Measurements from ENCODE around the gene PLN.
A peak's percentile ranks its signal among the peaks of the same experiment; 100 is the strongest.

PLN gene

DNA sequence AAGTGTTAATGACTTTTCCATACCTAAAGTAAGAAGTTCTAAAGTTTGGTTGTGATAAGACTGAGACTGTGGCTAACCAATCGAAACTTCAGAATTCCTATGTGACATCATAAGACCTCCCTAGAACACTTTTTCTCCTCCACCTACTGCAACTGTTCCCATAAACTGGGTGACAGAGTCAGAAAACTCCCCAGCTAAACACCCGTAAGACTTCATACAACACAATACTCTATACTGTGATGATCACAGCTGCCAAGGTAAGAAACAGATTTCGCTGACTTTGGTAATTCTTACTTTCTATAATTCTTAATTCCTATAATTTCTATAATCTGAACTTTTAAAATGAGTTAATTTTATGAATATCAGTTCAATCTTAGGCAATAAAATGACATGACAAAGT is at the start of gene PLN:
Gene PLN, plus strand, starts transcription at position 161 of the 400 bp plus-strand sequence. CDS start 10,626 bp downstream, outside the sequence.
- DNase-seq: no peak

DNA sequence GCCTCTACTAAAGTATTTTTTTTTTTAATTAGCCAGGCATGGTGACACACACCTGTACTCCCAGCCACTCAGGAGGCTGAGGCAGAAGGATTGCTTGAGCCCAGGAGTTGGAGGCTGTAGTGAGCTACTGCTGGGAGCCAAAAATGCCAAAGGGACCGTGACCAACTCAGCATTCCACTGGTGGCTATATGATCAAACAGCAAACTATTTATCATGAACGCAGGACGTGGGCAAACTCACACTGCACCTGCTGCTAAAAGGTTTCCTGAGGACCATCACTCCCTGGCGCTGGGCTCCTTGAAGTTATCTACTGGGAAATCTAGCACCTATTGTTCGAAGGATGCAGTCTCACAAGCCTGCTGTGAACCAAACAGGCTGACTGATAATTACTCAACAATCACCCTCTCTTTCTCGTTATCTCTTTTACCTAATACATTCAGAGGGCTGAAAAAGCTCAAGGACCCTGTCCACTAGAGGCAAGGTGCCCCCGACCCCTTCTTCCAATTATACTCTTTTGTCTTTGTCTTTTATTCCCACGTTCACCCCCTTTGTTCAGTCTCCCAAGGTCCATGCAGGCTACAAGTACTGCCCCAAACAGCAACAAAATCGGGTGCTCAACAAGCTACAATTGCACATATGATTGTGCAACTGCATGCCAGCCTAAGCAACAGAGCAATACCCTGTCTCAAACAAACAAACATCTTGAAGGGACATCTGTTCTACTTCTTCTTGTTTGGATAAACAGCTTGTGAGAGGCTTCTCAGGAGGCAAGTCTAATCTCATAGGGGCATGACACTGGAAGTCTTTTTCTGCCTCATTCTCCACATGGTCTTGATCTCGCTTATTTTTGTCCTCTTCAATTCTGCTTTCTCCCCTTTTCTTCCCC is 47.7 kb upstream of the PLN start:
- no peak for DNase-seq

DNA sequence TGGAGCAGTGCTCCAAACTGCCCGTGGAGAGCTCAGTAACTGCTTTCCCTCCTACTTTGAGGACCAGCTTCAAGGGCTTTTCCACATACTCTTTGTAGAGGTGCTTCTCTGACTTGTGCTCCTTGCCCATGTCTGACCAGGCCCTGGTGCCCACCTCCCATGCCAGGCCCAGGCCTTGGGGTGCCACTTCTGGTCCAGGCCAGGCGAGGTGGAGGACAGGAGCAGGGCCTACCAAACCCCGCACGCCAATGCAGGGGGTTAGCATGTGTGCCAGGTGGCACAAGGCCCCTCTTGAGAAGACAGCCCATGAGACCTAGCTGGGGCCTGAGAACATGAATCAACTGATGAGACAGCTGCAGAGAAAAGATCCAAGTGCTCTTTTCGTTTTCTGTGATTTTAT is 47.0 kb upstream of the PLN start:
- no peak for DNase-seq

DNA sequence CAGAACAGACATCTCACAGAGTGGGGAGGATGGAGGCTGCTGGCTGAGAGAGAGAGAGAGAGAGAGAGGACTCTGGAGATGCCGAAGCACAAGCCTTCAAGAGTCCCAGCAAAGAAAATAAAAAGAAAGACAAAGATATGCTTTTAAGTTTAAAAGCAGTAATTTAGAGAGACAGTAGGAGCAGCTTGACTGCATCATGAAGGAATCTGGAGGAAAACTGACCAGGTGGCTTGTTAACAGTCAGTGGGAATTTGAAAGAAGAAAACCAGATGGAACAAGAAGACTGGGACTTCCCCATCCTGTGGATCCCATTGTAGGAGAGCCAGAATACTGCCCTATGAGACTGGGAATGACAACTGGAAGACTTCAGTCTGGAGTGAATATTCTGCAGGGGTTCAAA is 46.3 kb upstream of the PLN start:
- DNase-seq: no peak

DNA sequence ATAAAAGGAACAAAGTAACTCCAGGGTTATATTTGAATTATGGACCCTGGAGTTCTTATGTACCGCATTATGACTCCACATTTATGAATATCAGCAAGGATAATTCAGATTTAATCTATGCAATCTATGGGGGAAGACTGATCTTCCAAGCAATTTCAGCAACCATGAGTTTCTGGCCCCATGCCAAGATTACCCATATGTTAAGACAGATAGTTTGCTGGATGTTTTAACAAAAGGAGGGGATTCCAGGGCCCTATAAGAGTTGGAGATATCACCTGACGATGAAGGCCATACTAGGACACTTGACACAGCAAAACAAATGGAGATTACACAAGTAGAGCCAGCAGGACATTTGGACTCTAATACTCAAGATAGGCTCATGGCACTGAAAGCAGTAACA is 45.9 kb upstream of the PLN start:
- no peak for DNase-seq

DNA sequence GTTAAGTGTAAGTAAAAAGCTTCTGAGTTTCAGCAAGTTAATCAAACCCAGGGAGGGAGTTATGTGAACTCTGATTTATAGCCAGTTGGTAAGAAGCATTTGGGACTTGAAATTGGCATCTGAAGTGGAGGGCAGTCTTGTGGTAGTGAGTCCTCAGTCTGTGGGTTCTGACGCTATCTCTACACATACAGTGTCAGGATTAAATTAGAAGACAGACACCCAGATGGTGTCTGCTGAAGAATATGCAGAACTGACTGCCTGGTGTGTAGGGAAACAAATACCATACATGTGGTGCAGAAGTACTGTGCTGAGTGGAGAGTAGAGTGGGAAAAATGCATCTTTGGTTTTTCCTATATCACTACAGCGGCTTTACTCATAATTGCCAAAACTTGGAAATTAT is 43.5 kb upstream of the PLN start:
- no peak for DNase-seq

DNA sequence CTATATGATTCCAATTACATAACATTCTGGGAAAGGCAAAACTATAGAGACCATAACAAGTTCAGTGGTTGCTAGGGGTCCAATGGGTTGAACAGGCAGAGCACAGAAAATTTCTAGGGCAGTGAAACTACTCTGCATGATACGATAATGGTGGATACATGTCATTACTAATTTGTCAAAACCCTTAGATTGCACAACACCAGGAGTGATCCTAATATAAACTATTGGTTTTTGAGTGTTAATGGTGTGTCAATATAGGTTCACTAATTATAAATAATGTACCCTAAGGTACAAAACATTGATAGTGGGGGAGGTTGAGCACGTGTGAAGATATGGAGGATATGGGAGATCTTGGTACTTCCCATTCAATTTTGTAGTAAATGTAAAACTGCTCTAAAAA is 42.4 kb upstream of the PLN start:
- no peak for DNase-seq

DNA sequence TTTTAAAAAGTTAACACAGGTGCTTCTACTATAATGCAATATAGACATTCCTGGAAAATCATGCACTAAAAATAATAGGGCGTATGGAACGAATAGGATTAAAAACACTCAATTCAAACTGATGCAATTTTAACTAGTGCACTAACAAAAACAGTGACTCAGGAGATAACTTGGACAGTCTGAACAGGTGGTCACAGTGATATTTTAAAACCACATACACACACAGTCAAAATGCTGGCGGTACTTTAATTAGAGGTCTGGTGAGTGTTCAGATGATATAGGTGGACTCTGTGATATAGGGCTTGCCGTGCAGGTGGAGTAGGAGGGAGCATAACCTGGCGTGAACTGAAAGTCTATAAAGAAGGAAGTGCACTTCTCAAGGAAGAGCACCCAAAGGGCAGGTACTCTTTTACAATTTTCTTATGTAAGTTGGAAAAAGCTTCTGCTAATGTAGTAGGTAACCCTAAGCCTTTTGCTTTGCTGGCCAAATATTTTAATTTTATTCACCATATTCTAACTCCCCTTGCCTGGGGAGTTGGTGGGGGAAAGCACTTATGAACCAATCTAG is 41.9 kb upstream of the PLN start:
- no peak for DNase-seq

DNA sequence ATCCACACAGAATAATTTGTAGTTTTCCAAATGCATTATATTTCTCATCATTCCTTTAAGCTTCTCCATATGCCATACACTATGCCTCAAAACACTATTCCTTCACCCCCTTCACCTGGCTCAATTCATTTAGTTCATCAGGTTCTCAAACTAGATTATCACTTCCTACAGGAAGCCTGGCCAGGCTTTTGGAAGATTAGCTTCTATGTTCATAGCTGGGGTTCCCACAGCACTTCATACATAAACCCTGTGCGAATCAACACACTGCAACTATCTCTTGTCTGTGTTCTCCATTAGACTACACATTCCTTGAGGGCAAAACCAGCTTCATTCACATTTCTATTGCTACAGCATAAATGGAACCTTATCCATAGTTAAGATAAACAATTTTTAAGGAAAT is 40.5 kb upstream of the PLN start:
- DNase-seq: no peak

DNA sequence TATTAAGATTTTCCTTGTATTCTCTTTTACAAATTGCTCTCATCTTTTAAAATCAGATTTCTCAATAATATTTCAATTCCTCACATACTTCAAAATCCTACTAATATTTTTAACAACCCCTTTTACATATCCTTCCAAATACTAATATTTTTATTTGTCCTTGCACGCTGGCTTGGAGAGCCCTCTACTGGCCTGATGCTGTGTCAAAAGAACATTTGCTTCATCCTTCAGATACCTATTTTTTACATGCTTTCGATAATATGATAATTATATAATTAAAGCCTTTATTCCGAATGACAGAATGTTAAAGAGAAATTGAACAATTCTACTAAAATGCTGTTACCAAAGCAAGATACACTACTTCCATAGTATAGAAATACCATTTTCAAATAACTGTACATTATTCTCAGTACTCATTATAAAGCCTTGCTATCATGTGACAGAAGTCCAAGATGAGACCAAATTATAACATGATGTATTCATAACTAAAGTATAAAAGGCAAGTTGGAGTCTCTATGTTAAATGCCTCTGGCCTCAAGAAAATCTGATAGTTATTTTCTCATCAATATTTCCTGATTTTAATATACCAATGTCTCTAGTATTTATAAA is 39.0 kb upstream of the PLN start:
- DNase-seq: peak; percentile 34 to 39

DNA sequence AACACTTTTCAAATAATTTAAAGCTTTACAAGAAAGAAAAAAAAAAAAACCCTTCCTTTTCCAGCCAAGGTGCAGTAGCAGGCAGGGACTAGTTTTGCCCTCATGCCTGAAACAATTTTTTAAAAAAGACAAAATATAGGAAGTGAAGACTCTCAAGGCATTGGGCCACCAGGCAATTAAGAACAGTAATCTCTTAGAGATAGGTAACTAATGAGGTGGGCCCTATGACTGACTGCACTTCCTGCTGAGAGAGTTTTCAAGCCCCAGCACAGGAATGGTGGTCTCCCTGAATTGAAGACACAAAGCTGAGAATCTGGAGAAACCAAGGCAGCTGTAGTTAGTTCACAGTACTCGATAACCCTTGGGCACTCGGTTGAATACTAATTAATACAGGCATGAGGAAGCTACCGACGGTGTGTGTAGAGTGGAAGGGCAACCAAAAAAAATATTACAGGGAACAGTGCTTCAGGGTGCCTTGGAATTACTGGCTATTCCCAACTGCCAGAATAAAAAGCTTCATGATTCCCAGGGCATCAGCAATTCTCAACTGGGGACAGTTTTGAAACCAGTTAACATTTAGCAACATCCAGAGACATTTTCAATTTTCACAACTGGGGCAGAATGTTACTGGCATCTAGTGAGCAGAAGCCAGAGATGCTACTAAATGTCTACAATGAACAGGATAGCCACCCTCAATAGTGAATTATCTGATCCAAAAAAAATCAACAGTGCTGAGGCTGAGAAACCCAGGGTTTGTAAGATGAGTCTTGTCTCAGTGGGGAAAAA is 36.0 kb upstream of the PLN start:
- no peak for DNase-seq

DNA sequence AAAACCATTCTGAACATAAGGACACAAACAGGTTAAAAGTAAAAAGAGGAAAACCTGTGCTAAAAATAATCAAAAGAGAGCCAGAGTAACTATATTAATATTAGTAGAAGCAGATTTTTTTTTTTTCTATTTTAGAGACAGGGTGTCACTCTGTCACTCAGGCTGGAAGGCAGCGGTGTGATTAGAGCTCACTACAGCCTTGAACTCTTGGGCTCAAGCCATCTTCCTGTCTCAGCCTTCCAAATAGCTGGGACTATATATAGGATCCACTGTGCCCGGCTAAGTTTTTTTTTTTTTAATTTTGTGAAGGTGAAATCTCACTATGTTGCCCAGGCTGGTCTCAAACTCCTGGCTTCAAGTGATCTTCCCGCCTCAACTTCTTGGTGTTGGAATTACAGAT is 33.4 kb upstream of the PLN start:
- no peak for DNase-seq

DNA sequence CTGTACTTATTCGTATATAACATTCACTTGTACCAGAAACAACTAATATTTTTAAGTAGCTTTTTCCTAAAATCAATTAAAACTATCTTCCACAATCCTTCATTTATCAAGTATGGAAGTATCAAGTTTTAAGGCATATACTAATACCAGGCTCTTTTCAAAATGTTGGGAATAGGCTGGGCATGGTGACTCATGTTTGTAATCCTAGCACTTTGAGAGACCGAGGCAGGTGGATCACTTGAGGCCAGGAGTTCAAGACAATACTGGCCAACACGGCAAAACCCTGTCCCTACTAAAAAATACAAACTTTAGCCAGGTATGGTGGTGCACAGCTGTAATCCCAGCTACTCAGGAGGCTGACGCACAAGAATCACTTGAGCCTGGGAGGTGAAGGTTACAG is 25.7 kb upstream of the PLN start:
- no peak for DNase-seq

DNA sequence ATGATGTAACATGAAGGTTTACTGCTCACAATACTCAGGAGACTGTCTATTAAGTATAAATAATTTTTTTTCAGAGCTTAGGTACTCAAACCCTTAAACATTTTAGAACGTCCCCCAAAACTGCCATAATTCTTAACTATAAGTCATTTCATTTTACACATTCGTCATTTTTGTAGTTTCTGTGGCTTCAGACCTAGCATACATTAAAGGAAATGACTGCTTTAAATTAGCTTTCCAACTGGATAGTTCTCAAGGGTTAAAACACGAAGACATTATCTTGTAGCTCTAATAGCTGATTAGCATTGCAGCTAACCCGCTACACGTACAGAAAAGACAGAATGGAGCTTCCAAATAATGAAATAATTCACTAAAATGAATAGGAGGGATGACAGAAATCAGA is 24.9 kb upstream of the PLN start:
- DNase-seq: no peak

DNA sequence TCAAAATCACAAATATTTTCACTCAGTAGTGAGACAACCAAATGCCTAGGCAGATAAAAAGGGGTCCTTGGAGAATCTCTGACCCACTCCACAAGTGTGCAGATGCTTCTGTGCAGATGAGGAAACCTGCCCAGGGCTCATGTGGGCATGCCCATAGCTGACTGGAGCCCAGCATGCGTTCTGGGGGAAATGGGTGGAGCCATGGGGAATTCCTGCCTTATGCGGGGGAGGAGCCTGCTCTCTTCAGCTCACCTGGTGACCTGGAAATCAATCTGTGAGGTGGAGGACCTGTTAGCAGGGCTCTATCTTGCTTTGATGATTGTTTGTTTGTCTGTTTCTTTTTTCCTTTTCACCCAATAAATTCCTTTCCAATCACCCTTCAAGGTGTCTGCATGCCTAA is 23.4 kb upstream of the PLN start:
- DNase-seq: no peak

DNA sequence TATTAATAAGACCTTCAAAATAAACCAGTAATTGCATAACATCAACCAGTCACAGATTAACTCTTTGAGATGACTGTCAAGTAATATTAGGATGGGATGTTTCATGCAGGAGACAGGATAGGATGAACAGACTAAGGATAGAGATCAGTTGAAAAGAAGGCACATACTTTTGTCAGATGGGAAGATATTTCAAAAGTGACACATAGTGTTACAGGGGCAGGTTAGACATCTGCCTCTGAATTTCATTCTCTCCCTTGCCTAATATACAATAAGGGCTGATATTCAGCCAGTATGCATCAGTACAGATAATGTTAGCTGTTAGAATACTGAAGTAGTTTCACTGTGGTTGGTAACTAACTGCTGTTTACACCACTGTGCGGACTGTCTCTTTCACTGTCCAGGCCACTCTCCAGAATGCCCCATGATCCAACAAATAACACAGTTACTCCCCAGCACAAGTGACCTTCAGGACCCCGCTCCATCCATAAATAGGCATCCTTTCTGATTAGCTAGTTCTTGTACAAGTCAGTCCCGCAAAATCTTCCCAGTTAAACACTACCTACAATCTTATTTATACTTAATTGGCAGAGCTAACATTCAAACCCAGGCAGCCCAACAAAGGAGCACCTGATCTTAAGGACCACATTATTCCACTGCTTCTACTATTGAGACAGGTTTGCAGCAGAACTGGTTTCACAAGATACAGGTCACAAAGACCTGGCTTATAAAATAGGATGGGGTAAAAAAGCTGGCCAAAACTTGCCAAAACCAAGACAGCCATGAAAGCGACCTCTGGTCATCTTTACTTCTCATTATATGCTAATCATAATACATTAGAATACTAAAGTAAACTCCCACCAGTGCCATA is 21.9 kb upstream of the PLN start:
- DNase-seq: no peak

DNA sequence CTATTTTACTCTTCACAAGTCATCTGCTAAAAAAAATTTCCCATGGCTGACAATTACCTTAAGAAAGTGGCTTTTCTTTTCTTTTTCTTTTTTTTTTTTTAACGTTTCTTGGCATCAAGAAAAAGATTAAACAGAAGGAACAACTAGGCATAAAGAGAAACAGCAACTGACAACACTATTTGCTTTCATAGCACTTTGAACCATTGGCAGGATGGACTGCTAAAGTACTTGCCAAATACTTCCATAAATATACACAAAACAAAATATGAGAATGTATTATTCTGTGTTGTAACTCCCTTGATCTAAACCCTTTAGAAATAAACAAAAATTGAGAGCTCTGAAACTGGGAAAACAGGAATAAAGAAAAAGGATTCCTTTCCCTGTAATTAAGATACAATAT is 20.0 kb upstream of the PLN start:
- no peak for DNase-seq

DNA sequence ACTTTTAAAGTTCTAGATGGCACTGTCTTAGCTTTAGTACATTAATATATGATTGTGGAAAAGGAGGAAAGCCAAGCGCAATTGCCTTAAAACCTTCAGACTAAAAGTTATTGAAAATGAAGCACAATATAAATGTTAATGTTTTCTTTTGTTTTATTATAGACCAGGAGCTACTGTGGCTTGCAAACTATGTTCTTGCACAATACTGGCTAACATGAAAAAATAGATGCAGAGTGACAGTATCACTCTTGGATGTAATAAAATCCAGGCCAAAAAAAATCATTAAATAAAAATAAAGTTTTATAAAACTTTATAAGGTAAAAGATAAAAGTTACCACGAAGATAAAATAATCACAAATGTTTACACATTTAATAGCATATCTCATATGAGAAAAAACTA is 18.3 kb upstream of the PLN start:
- DNase-seq: no peak

DNA sequence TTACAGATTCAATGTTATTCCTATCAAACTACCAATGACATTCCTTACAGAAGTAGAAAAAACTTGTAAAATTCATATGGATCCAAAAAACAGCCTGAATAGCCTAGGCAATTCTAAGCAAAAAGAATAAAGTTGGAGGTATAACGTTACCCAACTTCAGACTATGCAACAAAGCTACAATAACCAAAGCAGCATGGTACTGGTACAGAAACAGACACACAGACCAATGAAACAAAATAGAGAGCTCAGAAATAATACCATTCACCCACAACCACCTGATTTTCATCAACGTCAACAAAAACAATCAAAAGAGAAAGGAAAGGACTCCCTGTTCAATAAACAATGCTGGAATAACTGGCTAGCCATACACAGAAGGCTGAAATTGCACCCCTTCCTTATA is 17.2 kb upstream of the PLN start:
- DNase-seq: no peak

DNA sequence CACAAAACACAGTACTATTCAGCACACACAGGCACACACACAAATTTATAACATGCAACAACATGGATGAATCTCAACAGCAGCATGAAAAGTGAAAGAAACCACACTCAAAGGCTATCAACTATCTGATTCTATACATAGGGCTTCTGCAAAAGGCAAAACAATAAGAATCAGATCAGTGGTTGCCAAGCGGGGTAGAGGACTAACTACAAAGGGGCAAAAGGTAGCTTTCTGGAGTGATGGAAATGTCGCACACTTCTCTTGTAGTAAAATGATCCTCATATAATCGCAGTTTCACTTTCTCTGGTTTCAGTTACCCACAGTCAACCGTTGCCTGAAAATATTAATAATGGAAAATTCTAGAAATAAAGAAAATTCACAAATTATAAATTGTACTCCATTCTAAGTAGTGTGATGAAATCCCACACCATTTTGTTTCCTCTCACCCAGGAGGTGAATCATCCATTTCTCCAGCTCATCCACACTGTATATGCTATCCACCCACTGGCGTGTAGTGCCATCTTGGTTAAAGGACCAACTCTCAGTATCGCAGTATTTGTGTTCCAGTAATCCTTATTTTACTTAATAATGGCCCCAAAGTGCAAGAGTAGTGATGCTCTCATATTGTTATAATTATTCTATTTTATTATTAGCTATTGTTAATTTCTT is 12.8 kb upstream of the PLN start:
- no peak for DNase-seq

DNA sequence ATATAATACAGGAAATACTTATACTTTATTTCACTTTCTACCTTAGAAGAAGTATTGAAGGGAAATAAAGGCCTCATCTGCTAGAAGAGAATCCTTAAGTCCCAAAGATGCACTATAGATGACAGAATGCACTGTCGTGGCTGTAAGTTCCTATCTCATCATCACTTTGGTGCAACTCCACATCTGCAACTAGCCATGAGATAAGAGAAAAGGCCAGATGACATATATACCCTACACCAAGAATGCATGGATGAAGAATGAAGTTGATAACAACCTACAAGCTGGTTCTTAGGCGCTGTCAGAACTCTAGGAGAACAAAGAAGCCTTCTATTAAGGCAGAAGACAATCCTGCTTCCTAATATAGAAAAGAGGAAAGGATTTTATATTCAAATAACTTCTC is 11.6 kb upstream of the PLN start:
- no peak for DNase-seq

DNA sequence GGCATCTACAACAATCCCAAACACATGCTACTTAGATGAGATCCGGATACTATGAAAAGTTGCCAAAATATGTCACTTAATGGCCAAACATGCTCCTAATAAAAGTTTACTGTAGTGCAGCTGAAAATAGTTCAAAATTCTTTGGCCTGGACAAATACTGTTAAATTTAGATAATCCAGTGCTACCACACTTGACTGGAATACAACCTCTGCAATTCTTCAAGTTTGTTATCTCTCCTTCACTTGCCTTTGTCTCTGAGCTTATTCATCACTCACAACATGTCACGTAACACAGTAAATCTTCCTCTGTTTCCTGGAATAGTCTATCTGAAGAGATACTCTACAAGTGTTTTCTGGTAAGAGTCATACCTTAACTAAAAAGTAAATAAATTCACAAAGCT is 10.5 kb upstream of the PLN start:
- no peak for DNase-seq
